PC-9 (cell line): ENCODE results near the gene MYBPHL. TPM values are rescaled to one million over a fixed set of nuclear protein-coding genes. Genes with fewer than 3 reads are reported as not detected.

Experiments
- BruUV-seq: library from RNA; stranded (reverse); fragments of 400-500 nt; replicated peaks from 2 replicates; lab custom pipeline; 2021; lab: Mats Ljungman, UMichigan
- CTCF ChIA-PET: fragments of 300-600 bp; sonication (Branson Sonifier 250); formaldehyde crosslinking; loops from one replicate; lab custom pipeline; 2022; ENCODE audit warnings: antibody characterized with exemption; lab: Charles Lee
- POLR2A ChIA-PET: fragments of 300-600 bp; sonication (Branson Sonifier 250); formaldehyde crosslinking; loops from one replicate; lab custom pipeline; 2022; ENCODE audit warnings: antibody characterized with exemption; ENCODE audit not compliant: unreplicated experiment; lab: Charles Lee
- DNase-seq, 2 experiments: peaks; one replicate each; pipeline versions ENCODE4 v3.0.0 to v3.0.0-alpha.2; 2015 to 2022; ENCODE audit warnings: mixed read lengths in 1 of 2
- H2AFZ ChIP-seq: fragments of 200-600 bp; sonication (generic); 2 replicates; pipeline ENCODE4 v1.8.1; 2017; ENCODE audit warnings: antibody characterized with exemption
- H3F3A ChIP-seq: fragments of 200-600 bp; sonication (generic); 2 replicates; pipeline ENCODE4 v1.8.1; 2017; ENCODE audit warnings: antibody characterized with exemption, mild to moderate bottlenecking, low read depth; ENCODE audit not compliant: insufficient read depth
- H3K27ac ChIP-seq: fragments of 200-600 bp; sonication (generic); 2 replicates; pipeline ENCODE4 v1.6.1; 2016; ENCODE audit warnings: mixed run types
- H3K27me3 ChIP-seq: fragments of 200-600 bp; sonication (generic); 2 replicates; pipeline ENCODE4 v1.6.1; 2016; ENCODE audit warnings: low read depth, mixed run types; ENCODE audit not compliant: insufficient read depth
- H3K36me3 ChIP-seq: fragments of 200-600 bp; sonication (generic); 2 replicates; pipeline ENCODE4 v1.6.1; 2016; ENCODE audit warnings: low read depth, mixed run types
- H3K4me1 ChIP-seq: fragments of 200-600 bp; sonication (generic); replicated peaks from 2 replicates; pipeline ENCODE4 v1.6.1; 2016; ENCODE audit warnings: mixed run types; ENCODE audit not compliant: insufficient read depth
- H3K4me2 ChIP-seq: fragments of 200-600 bp; sonication (generic); 2 replicates; pipeline ENCODE4 v1.6.1; 2017; ENCODE audit warnings: mixed run types
- H3K4me3 ChIP-seq: fragments of 200-600 bp; sonication (generic); 2 replicates; pipeline ENCODE4 v1.6.1; 2016; ENCODE audit warnings: mixed run types
- H3K79me2 ChIP-seq: fragments of 200-600 bp; sonication (generic); 2 replicates; pipeline ENCODE4 v1.6.1; 2017; ENCODE audit warnings: low read depth, mixed run types
- H3K9me2 ChIP-seq: fragments of 200-600 bp; sonication (generic); 2 replicates; pipeline ENCODE4 v1.8.1; 2017; ENCODE audit warnings: mild to moderate bottlenecking; ENCODE audit not compliant: insufficient read depth
- H3K9me3 ChIP-seq: fragments of 200-600 bp; sonication (generic); 2 replicates; pipeline ENCODE4 v1.8.1; 2016; ENCODE audit warnings: low read depth; ENCODE audit not compliant: insufficient read depth
- H4K20me1 ChIP-seq: fragments of 200-600 bp; sonication (generic); 2 replicates; pipeline ENCODE4 v1.8.1; 2017; ENCODE audit not compliant: insufficient read depth
- EZH2 ChIP-seq: fragments of 200-600 bp; sonication (generic); IDR thresholded peaks from 2 replicates; pipeline ENCODE4 v1.8.0; 2017; ENCODE audit warnings: antibody characterized with exemption, low read depth
- intact Hi-C: fragments of 100-400 bp; cut with micrococcal nuclease; formaldehyde crosslinking; loops from one replicate; pipeline ENCODE4 v1.10.0; 2022; ENCODE audit not compliant: unreplicated experiment
- total RNA-seq: library from RNA; stranded (reverse); gene quantifications from 2 replicates; pipeline ENCODE4 v1.2.3, GENCODE V29; 2021
- TF ChIP-seq, protein P1 (sequence below): fragments of 200-600 bp; sonication (generic); conservative IDR thresholded peaks from 2 replicates; pipeline ENCODE4 v1.6.1; 2017; ENCODE audit warnings: mixed run types, antibody characterized with exemption, mild to moderate bottlenecking, moderate library complexity

Gene MYBPHL
- total RNA-seq, 1 experiment from 2014 or later, result not detected

DNA sequence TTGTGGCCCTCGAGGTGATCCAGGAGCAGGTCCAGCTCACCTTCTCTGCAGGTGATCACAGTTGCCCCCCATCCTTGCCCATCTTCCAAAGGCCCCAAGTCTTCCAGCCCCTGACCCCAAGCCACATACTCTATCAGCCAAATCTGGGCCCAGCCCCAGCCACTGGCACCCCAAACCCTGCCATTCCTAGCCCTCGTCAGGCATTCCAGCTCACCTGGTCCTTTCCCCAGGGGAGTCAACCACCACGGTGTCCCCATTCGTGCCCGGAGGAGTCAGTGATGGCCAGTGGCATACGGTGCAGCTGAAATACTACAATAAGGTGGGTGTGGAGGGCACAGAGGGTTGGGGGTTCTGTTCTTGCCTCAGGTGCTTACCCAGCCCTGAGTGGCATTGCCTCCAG, 45.2 kb downstream of the MYBPHL start:
- H2AFZ ChIP-seq, result no peak overlapping the region
- POLR2A ChIA-PET, result no interaction called here
- intact Hi-C loops, result loop anchor here (5.0 to 10.0 kb wide), 2 partner anchors 219 to 307 kb away; partner anchors contain the start of gene WDR47

DNA sequence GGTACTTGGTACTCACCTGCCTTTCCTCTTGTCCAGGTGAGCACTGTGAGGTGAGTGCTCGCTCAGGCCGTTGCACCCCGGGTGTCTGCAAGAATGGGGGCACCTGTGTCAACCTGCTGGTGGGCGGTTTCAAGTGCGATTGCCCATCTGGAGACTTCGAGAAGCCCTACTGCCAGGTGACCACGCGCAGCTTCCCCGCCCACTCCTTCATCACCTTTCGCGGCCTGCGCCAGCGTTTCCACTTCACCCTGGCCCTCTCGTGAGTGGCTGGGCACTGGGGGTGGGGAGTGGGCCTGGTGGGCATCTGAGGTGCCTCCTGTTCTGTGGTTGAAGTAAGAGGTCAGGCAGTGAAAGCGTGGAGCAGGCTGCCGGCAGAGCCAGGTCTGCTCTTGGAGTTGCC, 45.8 kb downstream of the MYBPHL start:
- no peaks in the 10 kb centered on the region for H3K9me3 ChIP-seq
- H3K4me2 ChIP-seq, result no peak overlapping the region
- BruUV-seq, result no TSS peak
- no peaks in the 10 kb centered on the region for H3K27me3 ChIP-seq
- no peaks in the 10 kb centered on the region for H3K9me2 ChIP-seq
- no peaks in the 10 kb centered on the region for H3K36me3 ChIP-seq
- peaks cover 18% of the 10 kb centered on the region for H3K4me1 ChIP-seq
- no peak overlapping the region for H2AFZ ChIP-seq
- no peak overlapping the region for H3K27ac ChIP-seq
- intact Hi-C loops, result loop anchor here (5.0 to 10.0 kb wide), 2 partner anchors 219 to 306 kb away; partner anchors contain the start of gene WDR47
- H4K20me1 ChIP-seq, result no peaks in the 10 kb centered on the region
- no peak for TF ChIP-seq EZH2
- TF ChIP-seq, protein P1, sequence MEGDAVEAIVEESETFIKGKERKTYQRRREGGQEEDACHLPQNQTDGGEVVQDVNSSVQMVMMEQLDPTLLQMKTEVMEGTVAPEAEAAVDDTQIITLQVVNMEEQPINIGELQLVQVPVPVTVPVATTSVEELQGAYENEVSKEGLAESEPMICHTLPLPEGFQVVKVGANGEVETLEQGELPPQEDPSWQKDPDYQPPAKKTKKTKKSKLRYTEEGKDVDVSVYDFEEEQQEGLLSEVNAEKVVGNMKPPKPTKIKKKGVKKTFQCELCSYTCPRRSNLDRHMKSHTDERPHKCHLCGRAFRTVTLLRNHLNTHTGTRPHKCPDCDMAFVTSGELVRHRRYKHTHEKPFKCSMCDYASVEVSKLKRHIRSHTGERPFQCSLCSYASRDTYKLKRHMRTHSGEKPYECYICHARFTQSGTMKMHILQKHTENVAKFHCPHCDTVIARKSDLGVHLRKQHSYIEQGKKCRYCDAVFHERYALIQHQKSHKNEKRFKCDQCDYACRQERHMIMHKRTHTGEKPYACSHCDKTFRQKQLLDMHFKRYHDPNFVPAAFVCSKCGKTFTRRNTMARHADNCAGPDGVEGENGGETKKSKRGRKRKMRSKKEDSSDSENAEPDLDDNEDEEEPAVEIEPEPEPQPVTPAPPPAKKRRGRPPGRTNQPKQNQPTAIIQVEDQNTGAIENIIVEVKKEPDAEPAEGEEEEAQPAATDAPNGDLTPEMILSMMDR, result no peak
- ChIA-PET POLR2A (no interaction called here), CTCF (no interaction called here)
- H3F3A ChIP-seq, result peaks cover 15% of the 10 kb centered on the region
- no peaks in the 10 kb centered on the region for H3K79me2 ChIP-seq
- H3K4me3 ChIP-seq, result no peak overlapping the region
- DNase-seq, result no peak

More for the DNA sequence above, 45.2 kb downstream of the MYBPHL start:
- H3K4me1 ChIP-seq, result peaks cover 14% of the 10 kb centered on the region
- no peaks in the 10 kb centered on the region for H3K79me2 ChIP-seq
- H3K4me2 ChIP-seq, result no peak overlapping the region
- H3K27me3 ChIP-seq, result no peaks in the 10 kb centered on the region
- H3K4me3 ChIP-seq, result no peak overlapping the region
- CTCF ChIA-PET, result no interaction called here
- no peaks in the 10 kb centered on the region for H4K20me1 ChIP-seq
- no TSS peak for BruUV-seq
- no peak for DNase-seq
- H3K9me2 ChIP-seq, result no peaks in the 10 kb centered on the region
- no peaks in the 10 kb centered on the region for H3K36me3 ChIP-seq
- H3K9me3 ChIP-seq, result no peaks in the 10 kb centered on the region
- H3F3A ChIP-seq, result peaks cover 17% of the 10 kb centered on the region
- H3K27ac ChIP-seq, result no peak overlapping the region
- TF ChIP-seq EZH2, result no peak
- TF ChIP-seq, protein P1, result no peak

DNA sequence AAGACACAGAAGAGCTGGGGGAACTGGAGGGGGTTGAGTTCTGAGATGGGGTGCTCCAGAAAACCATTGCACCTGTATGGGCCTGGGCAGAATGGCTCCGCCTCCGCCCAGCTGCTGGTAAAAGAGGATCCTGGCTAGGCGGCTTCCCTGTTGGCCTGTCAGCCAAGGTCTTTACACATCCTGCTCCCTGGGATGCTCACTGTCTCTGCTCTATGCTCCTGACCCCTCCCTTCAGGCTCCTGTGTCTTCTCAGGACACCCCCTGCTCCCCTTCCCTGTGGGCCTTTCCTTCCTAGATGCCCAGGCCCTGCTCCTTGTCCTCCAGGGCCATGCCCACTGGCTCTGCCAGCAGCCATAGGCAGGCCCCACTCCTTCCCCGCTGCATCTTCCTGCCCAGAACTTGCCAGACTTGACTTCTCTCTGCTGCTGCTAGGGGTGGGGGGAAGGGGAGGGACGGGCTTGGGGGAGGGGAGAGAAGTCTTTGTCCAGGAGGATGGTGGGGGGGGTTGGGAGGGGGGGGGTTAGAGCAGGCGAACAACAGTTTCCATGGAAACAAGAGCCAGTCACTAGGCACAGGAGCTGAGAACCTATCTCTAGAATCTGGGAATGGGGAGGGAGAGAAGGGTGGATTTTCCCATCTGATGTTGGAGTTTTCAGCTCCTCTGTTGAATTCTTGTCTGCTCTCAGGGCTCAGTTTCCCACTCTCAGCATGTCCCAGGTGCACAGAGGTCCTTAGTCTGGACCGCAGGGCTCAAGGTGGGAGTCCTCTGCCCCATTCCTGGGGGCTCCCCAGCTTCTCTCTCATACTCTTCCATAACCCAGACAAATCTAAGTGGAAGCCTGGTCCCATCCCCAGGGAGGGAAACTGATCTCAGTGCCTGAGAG, 46.9 kb downstream of the MYBPHL start:
- no peaks in the 10 kb centered on the region for H3K9me3 ChIP-seq
- no peak for DNase-seq
- H3K36me3 ChIP-seq, result no peaks in the 10 kb centered on the region
- H3K4me3 ChIP-seq, result no peak overlapping the region
- no peak overlapping the region for H3K4me2 ChIP-seq
- no peaks in the 10 kb centered on the region for H4K20me1 ChIP-seq
- no peaks in the 10 kb centered on the region for H3K79me2 ChIP-seq
- peaks cover 25% of the 10 kb centered on the region for H3K4me1 ChIP-seq
- TF ChIP-seq EZH2, result no peak
- TF ChIP-seq, protein P1, result no peak
- ChIA-PET CTCF (interaction anchor here (0.6 to 1.5 kb wide), 3 partner anchors 111 to 189 kb away, joined by 3 to 5 read pairs (median 5); no protein-coding TSS in a partner anchor), POLR2A (no interaction called here)
- H3K27me3 ChIP-seq, result no peaks in the 10 kb centered on the region
- H3F3A ChIP-seq, result peaks cover 15% of the 10 kb centered on the region
- intact Hi-C loops, result loop anchor here (5.0 to 10.0 kb wide), 2 partner anchors 218 to 305 kb away; partner anchors contain the start of gene WDR47
- no peak overlapping the region for H3K27ac ChIP-seq
- H2AFZ ChIP-seq, result no peak overlapping the region
- no TSS peak for BruUV-seq
- H3K9me2 ChIP-seq, result no peaks in the 10 kb centered on the region
